Measurements from ENCODE around the gene STK36.

Gene STK36

DNA sequence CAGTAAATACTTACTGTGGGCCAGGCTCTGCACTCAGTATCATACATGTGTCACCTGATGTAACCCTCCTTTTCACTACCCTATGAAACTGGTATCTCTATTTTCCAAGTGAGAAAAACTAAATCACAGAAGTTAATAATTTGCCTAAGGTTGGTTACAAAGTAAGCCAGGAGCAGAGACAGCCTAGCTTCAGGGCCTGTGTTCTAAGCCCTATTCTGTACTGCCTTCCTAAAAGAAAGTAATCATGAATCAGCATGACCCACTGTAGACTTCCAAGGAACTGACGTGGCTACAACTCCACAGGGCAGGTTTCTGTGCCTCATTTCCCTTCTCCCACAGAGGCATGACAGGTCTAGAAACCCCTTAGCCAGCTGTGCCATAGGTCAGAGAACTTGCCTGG lies 26.8 kb upstream of the STK36 start:
- ChIA-PET CTCF (interaction anchor here (1.9 to 8.0 kb wide), 4 partner anchors 14 to 207 kb away, joined by 5 to 70 read pairs (median 20); partner anchors contain the start of genes BCS1L and ZNF142), POLR2A (no interaction called here)

DNA sequence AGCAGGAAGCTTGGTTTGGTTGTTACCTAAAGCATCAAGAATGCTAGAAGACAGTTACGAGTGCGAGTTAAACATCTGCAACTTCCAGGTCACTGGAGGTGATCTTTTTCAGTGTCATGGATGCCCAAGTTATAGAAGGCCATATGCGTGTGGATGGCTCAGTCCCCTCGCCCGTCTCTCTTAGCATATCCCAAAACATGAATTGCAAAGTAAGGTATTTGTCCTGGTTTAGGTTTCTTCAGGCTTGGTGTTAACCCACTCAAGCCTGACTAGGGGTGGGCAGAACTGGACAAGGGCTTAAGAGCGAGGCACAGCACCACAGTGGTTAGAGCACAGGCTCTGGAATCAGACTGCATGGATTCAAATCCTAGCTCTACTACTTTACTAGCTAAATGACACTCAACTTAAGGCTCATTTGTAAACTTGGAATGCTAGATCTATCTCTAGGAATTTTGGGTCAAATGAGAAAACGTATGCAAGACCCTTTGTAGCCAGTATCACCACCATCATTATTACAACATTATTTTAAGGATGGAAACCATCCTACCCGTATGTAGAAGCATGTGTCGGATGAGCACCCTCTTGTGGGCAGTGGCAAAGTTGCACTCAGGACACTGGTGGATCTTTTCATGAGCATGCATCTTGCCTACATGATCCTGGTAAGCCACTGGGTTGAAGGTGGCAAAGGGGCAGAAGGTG lies 23.6 kb upstream of the STK36 start:
- TF ChIP-seq, protein P1, sequence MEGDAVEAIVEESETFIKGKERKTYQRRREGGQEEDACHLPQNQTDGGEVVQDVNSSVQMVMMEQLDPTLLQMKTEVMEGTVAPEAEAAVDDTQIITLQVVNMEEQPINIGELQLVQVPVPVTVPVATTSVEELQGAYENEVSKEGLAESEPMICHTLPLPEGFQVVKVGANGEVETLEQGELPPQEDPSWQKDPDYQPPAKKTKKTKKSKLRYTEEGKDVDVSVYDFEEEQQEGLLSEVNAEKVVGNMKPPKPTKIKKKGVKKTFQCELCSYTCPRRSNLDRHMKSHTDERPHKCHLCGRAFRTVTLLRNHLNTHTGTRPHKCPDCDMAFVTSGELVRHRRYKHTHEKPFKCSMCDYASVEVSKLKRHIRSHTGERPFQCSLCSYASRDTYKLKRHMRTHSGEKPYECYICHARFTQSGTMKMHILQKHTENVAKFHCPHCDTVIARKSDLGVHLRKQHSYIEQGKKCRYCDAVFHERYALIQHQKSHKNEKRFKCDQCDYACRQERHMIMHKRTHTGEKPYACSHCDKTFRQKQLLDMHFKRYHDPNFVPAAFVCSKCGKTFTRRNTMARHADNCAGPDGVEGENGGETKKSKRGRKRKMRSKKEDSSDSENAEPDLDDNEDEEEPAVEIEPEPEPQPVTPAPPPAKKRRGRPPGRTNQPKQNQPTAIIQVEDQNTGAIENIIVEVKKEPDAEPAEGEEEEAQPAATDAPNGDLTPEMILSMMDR (IDR thresholded peaks at IDR 0.05; ENCODE audit: control extremely low read depth, extremely low read depth, low read depth, missing control alignments) = peak; percentile 79
- ChIA-PET POLR2A (interaction anchor here (1.1 kb wide), 1 partner anchor 12 kb away, joined by 3 read pairs; no protein-coding TSS in a partner anchor), CTCF (interaction anchor here (0.9 to 8.0 kb wide), 22 partner anchors 8 to 376 kb away, joined by 3 to 70 read pairs (median 4); partner anchors contain the start of genes BCS1L, PLCD4 and ZNF142)
- peak; percentile 69 for DNase-seq (ENCODE audit: extremely low spot score)

More for the DNA sequence above, 26.8 kb upstream of the STK36 start:
- TF ChIP-seq, protein P1 (IDR thresholded peaks at IDR 0.05; ENCODE audit: control extremely low read depth, extremely low read depth, low read depth, missing control alignments) = no peak
- DNase-seq (ENCODE audit: extremely low spot score) = no peak

DNA sequence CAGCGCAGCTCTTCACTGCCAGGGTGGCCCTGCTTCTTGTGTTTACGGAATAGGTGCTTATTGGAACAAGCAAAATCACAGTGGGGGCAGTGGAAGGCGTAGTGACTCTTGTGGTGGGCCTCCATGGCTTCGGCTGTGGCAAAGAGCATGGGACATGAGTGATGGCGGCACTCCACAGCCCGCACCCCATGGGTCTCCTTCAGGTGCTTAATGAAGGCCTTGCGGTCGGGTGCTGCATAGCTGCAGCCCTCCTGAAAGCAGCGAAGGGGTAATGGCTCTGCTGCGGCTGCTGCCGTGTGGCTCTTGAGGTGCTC lies 23.1 kb upstream of the STK36 start:
- CTCF ChIA-PET = interaction anchor here (0.9 to 8.0 kb wide), 18 partner anchors 9 to 361 kb away, joined by 3 to 70 read pairs (median 4); partner anchors contain the start of genes BCS1L, PLCD4 and ZNF142
- POLR2A ChIA-PET = interaction anchor here (1.1 kb wide), 1 partner anchor 12 kb away, joined by 3 read pairs; no protein-coding TSS in a partner anchor
- no peak for DNase-seq (ENCODE audit: extremely low spot score)
- TF ChIP-seq, protein P1 (IDR thresholded peaks at IDR 0.05; ENCODE audit: control extremely low read depth, extremely low read depth, low read depth, missing control alignments) = peak; percentile 7

DNA sequence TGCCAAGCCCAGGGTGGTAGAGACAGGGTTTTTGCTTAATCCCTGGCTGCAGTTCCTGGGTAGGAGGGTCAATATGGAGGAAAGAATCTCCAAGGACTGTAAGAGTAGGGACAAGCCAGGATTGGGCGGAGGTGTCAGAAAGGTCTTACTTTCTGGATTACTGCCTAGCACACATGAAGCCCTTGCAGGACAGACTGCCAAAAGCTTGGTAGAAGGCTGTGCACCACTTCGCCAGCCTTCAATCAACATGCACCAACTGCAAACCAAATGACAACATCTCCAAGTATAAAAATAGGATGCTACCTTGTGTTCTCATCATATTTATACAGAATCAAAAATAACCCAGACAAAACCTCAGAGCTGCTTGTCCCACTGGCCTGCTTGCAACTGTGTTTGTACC lies 16.1 kb upstream of the STK36 start:
- no peak for DNase-seq (ENCODE audit: extremely low spot score)
- POLR2A ChIA-PET = interaction anchor here (0.5 kb wide), 1 partner anchor 12 kb away, joined by 4 read pairs; no protein-coding TSS in a partner anchor
- CTCF ChIA-PET = interaction anchor here (1.4 to 2.8 kb wide), 2 partner anchors 17 to 192 kb away, joined by 3 to 14 read pairs; no protein-coding TSS in a partner anchor
- TF ChIP-seq, protein P1 (IDR thresholded peaks at IDR 0.05; ENCODE audit: control extremely low read depth, extremely low read depth, low read depth, missing control alignments) = no peak

DNA sequence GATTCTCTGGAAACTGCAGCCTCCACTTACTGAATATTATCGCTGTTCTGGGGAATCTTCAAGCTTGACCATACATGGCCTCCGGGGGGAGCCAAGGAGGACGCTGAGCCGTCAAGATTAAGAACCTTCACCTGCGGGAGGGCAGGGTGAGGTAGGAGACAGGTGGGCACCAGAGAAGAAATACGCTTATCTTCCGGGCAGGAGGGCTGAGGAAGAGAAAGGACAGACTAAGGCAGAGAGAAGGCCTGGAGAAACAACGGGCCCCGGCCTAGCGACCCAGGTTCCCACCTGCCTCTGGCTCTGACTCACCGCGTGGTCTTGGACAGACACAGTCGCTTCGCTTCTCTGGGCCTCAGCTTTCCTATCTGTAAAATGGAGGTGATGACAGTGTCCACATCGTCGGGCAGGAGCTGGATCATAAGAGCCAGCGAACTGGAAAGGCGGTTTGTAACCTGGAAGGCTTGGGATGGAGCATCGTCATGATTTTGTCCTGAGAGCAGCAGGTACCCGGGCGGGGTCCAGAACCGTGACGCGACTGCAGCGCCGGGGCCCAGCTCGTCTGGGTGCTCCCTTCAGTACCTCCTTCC lies 13.1 kb upstream of the STK36 start:
- TF ChIP-seq, protein P1 (IDR thresholded peaks at IDR 0.05; ENCODE audit: control extremely low read depth, extremely low read depth, low read depth, missing control alignments) = peak; percentile 78
- CTCF ChIA-PET = interaction anchor here (1.0 to 5.8 kb wide), 17 partner anchors 10 to 636 kb away, joined by 3 to 70 read pairs (median 4); partner anchors contain the start of genes AAMP, PNKD, RNF25 and STK36
- DNase-seq (ENCODE audit: extremely low spot score) = peak; percentile 75
- POLR2A ChIA-PET = interaction anchor here (0.7 to 1.4 kb wide), 2 partner anchors 13 to 57 kb away, joined by 4 read pairs; partner anchors contain the start of genes RNF25 and STK36

DNA sequence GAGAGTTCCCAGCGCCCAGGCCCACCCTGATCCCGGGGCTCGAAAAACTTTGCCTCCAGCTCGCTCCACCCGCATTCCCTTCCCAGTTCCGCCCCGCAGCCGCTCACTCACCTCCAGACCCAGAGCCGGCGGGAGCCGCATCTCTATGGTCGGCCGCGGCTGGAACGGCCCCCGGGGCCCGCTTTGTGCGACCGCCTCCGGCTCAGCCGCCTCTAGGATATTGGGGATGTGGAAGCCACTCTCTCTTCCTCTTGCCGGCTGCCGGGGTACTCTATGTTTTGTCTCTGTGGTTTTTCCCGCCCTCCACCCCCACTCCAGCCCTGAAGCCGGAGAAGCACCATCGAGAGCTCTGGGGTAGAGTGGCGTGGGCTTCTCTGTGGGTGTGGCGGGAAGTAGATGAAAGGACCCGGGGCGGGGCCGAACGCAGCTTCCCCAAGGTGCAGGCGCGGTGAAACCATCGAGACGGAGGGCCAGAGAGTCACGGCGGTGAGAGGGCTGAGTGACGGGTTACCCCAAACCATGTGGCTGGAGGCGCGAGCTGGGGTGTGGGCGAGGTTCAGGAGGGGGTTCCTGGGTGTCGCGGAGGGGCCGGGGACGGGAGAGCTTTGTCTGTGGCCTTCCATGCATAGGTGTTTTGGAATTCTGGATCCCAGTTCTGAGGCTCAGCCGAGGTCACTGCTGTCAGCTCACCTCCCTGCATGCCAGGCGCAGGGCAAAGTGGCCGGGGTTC lies 12.5 kb upstream of the STK36 start, which contains the start of the genes BCS1L and ZNF142:
Gene BCS1L (plus strand): TSS at position 426 of the 730 bp plus-strand sequence. CDS start 1,305 bp downstream, outside the sequence.
Gene ZNF142 (minus strand): TSS at position 366 of the 730 bp plus-strand sequence. CDS start 3,194 bp downstream, outside the sequence.
- ChIA-PET POLR2A (interaction anchor here (0.6 to 1.4 kb wide), 4 partner anchors 8 to 251 kb away, joined by 3 to 7 read pairs (median 4); partner anchors contain the start of genes RNF25 and STK36), CTCF (interaction anchor here (0.9 to 5.8 kb wide), 17 partner anchors 11 to 636 kb away, joined by 3 to 70 read pairs (median 4); partner anchors contain the start of genes RNF25, STK36 and TTLL4)
- TF ChIP-seq, protein P1 (IDR thresholded peaks at IDR 0.05; ENCODE audit: control extremely low read depth, extremely low read depth, low read depth, missing control alignments) = no peak
- peak; percentile 96 for DNase-seq (ENCODE audit: extremely low spot score)

Data from GM10248 (cell line).